ENCODE measurements around the gene HLA-DPA1.
A peak's percentile ranks its signal among the peaks of the same experiment; 100 is the strongest.

HLA-DPA1 gene

GRCh38 chr6:33017694-33018353, 55.6 kb downstream of the HLA-DPA1 start:
- no peak for DNase-seq (ENCODE audit: low read depth in 3 of 3)

- no peak for DNase-seq (ENCODE audit: low read depth in 3 of 3)
Observed at GRCh38 chr6:33017018-33017417, 56.4 kb downstream of the HLA-DPA1 start.

- no peak for DNase-seq (ENCODE audit: low read depth in 3 of 3)
Observed at GRCh38 chr6:33015798-33016197, 57.7 kb downstream of the HLA-DPA1 start.

DNA sequence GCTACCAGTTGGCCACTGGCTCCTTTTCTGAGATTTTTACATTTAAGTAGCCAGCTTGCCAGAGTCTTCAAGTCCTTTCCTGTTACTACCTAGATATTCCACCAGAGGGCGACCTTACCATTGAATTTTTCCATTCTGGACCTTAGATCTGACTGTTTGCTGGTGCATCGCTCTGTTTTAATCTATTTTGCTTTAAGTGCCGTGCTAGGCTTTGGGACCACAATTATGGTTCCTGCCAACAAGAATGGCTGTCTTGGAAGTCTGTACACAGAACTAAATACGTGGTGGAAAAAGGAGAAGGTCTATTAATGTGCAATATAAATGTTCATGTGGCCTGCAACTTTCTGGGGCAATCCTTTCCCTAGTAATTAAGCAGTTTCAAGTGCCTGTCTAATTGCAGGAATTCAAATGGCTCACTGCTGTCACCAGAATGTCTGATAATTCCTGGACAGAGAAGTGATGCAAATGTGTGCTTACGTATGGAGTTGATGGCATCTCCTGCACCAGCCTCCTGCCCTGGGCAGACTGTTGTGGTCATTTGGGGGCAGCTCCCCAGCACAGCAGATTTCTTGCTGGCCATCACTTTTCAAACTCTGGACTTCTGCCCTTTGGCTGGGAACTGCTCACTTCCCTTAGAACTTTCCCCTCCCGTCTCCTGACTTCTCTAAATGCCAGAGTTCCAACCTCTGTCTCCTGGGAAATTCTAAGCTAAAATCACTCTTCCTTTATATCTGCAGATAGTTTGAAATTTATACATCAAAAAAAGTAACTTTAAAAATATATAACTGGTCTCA, 58.4 kb downstream of the HLA-DPA1 start:
- DNase-seq (ENCODE audit: low read depth in 3 of 3): peak in 1 of 3 experiments; percentile 36
